HTERT RPE-1 (cell line): Measurements from ENCODE around the gene SLC4A1AP.
"Not testable (repeated sequence)": the region's sequence is repeated elsewhere in the genome, so short reads cannot be mapped to it uniquely, and the experiment has no call there.

Experiments used
- in situ Hi-C: fragments of 300-500 bp; cut with MboI; formaldehyde crosslinking; loops from 4 replicates; pipeline ENCODE4 v1.14.3; 2020; ENCODE audit warnings: low sequenced_read_pairs

SLC4A1AP gene

GRCh38 chr2:27663285-27664153 lies at the start of gene SLC4A1AP, which contains the start of gene SUPT7L:
SLC4A1AP (plus strand) TSS chr2:27663889; CDS start chr2:27663915, 26 bp downstream.
SUPT7L (minus strand) TSS chr2:27663614; CDS start chr2:27662192, 1,422 bp downstream.
- in situ Hi-C loops, result no loop called here

- in situ Hi-C loops, result no loop called here
Measured at GRCh38 chr2:27613985-27614384, 49.7 kb upstream of the SLC4A1AP start.

- in situ Hi-C loops, result no loop called here
Measured at GRCh38 chr2:27615316-27615715, 48.4 kb upstream of the SLC4A1AP start.

GRCh38 chr2:27621524-27621923 lies 42.2 kb upstream of the SLC4A1AP start:
- in situ Hi-C loops, result no loop called here

- in situ Hi-C loops, result no loop called here
Measured at GRCh38 chr2:27622921-27623384, 40.7 kb upstream of the SLC4A1AP start.

- in situ Hi-C loops, result no loop called here
Measured at GRCh38 chr2:27624943-27625342, 38.7 kb upstream of the SLC4A1AP start.

- in situ Hi-C loops, result not testable (repeated sequence)
Measured at GRCh38 chr2:27626323-27626722, 37.4 kb upstream of the SLC4A1AP start.

- in situ Hi-C loops, result not testable (repeated sequence)
Measured at GRCh38 chr2:27626921-27627320, 36.8 kb upstream of the SLC4A1AP start.

GRCh38 chr2:27627963-27628766 lies 35.5 kb upstream of the SLC4A1AP start:
- in situ Hi-C loops, result no loop called here

- in situ Hi-C loops, result no loop called here
Measured at GRCh38 chr2:27628767-27629709, 34.7 kb upstream of the SLC4A1AP start, which contains the start of the genes CCDC121 and GPN1. CCDC121 (minus strand) TSS chr2:27629012; CDS start chr2:27627799, 1,213 bp downstream. GPN1 (plus strand) TSS chr2:27629050; CDS start chr2:27629059, 9 bp downstream.

- in situ Hi-C loops, result not testable (repeated sequence)
Measured at GRCh38 chr2:27630257-27630656, 33.4 kb upstream of the SLC4A1AP start.

GRCh38 chr2:27634291-27634690 lies 29.4 kb upstream of the SLC4A1AP start:
- in situ Hi-C loops, result no loop called here

GRCh38 chr2:27636766-27637165 lies 26.9 kb upstream of the SLC4A1AP start:
- in situ Hi-C loops, result no loop called here

GRCh38 chr2:27638037-27638637 lies 25.6 kb upstream of the SLC4A1AP start:
- in situ Hi-C loops, result no loop called here

- in situ Hi-C loops, result no loop called here
Measured at GRCh38 chr2:27638709-27639108, 25.0 kb upstream of the SLC4A1AP start.

GRCh38 chr2:27640722-27641245 lies 22.9 kb upstream of the SLC4A1AP start:
- in situ Hi-C loops, result no loop called here

GRCh38 chr2:27645197-27645596 lies 18.5 kb upstream of the SLC4A1AP start:
- in situ Hi-C loops, result no loop called here

- in situ Hi-C loops, result no loop called here
Measured at GRCh38 chr2:27647289-27647688, 16.4 kb upstream of the SLC4A1AP start.

- in situ Hi-C loops, result no loop called here
Measured at GRCh38 chr2:27647737-27648136, 16.0 kb upstream of the SLC4A1AP start.

- in situ Hi-C loops, result no loop called here
Measured at GRCh38 chr2:27651056-27651455, 12.6 kb upstream of the SLC4A1AP start.
